Activated T-helper 1 cell treated with Interleukin-2 at 50 U/mL for 16 hours (primary cell): ENCODE results near the gene PSKH1.

Experiments used
- DNase-seq: peaks from one replicate; pipeline ENCODE4 v3.0.0-alpha.2; 2020; ENCODE audit warnings: low read depth

Gene PSKH1

GRCh38 chr16:67940446-67941089 lies 47.5 kb downstream of the PSKH1 start:
- no peak for DNase-seq

GRCh38 chr16:67941469-67942199 lies 48.6 kb downstream of the PSKH1 start:
- no peak for DNase-seq

- no peak for DNase-seq
Measured at GRCh38 chr16:67942200-67942509, 49.1 kb downstream of the PSKH1 start.

- no peak for DNase-seq
Measured at GRCh38 chr16:67942510-67943255, 49.6 kb downstream of the PSKH1 start.

GRCh38 chr16:67943256-67943618 lies 50.2 kb downstream of the PSKH1 start:
- DNase-seq: no peak

- DNase-seq: no peak
Measured at GRCh38 chr16:67943619-67944504, 50.8 kb downstream of the PSKH1 start, which contains the start of gene LCAT. Gene LCAT, minus strand, starts transcription at chr16:67944120. Its CDS starts 19 bp downstream, at chr16:67944101.

GRCh38 chr16:67944690-67945391 lies 51.8 kb downstream of the PSKH1 start:
- DNase-seq: no peak

- no peak for DNase-seq
Measured at GRCh38 chr16:67945392-67945933, 52.4 kb downstream of the PSKH1 start.

- no peak for DNase-seq
Measured at GRCh38 chr16:67946128-67946569, 53.1 kb downstream of the PSKH1 start.

- DNase-seq: no peak
Measured at GRCh38 chr16:67946966-67947558, 54.0 kb downstream of the PSKH1 start.

GRCh38 chr16:67948015-67948414 lies 55.0 kb downstream of the PSKH1 start:
- no peak for DNase-seq

GRCh38 chr16:67949645-67950044 lies 56.6 kb downstream of the PSKH1 start:
- no peak for DNase-seq

GRCh38 chr16:67950335-67950843 lies 57.3 kb downstream of the PSKH1 start:
- no peak for DNase-seq

GRCh38 chr16:67951485-67951884 lies 58.4 kb downstream of the PSKH1 start:
- DNase-seq: no peak

GRCh38 chr16:67953641-67954375 lies 60.8 kb downstream of the PSKH1 start:
- DNase-seq: no peak

GRCh38 chr16:67954421-67955196 lies 61.6 kb downstream of the PSKH1 start:
- DNase-seq: no peak

- DNase-seq: no peak
Measured at GRCh38 chr16:67957622-67958021, 64.6 kb downstream of the PSKH1 start.

- DNase-seq: no peak
Measured at GRCh38 chr16:67959536-67960329, 66.7 kb downstream of the PSKH1 start.
